Tibial nerve (tissue), 4 donors: ENCODE data around the gene HAPLN2.

Experiments used
- EP300 ChIP-seq, 2 donors: sonication (generic); formaldehyde crosslinking; IDR thresholded peaks; one replicate each; pipeline ENCODE4 v1.6.1; 2017; ENCODE audit warnings: antibody characterized with exemption in 2 of 2, mild to moderate bottlenecking in 1 of 2
- TF ChIP-seq, protein P1 (sequence below), 5 experiments: fragments of 200-600 bp in 3 of 5; fragments of 450-650 bp in 2 of 5; sonication (generic) in 3 of 5; IDR thresholded peaks; one replicate each; pipeline ENCODE4 v1.5.1; 2016 to 2019; ENCODE audit warnings: antibody characterized with exemption in 5 of 5, mild to moderate bottlenecking in 3 of 5, moderate library complexity in 2 of 5

DNA sequence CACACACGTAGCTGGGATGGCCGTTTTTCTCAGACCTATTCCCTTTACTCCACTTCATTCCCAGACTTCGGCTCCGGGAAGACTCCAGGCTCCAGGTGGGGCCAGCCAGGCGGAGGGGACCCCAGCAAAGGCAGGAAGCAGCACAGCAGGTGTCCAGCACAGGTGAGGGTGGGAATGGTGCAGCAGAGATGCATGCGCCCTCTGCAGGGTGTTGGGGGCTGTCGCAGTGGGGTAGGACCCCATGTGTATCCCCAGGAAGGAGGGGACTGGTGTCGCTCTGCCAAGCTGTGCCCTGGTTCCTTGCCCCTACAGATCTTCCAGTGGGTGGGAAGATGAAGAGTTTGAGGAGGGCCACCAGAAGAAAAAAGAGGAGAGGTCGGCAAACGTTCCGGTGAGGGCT lies 34.4 kb upstream of the HAPLN2 start:
- TF ChIP-seq, protein P1, sequence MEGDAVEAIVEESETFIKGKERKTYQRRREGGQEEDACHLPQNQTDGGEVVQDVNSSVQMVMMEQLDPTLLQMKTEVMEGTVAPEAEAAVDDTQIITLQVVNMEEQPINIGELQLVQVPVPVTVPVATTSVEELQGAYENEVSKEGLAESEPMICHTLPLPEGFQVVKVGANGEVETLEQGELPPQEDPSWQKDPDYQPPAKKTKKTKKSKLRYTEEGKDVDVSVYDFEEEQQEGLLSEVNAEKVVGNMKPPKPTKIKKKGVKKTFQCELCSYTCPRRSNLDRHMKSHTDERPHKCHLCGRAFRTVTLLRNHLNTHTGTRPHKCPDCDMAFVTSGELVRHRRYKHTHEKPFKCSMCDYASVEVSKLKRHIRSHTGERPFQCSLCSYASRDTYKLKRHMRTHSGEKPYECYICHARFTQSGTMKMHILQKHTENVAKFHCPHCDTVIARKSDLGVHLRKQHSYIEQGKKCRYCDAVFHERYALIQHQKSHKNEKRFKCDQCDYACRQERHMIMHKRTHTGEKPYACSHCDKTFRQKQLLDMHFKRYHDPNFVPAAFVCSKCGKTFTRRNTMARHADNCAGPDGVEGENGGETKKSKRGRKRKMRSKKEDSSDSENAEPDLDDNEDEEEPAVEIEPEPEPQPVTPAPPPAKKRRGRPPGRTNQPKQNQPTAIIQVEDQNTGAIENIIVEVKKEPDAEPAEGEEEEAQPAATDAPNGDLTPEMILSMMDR (IDR thresholded peaks at IDR 0.05): no peak
- no peak for TF ChIP-seq EP300 (IDR thresholded peaks at IDR 0.05)
